Gastrocnemius medialis (tissue), 4 donors: ENCODE results near the gene ARHGAP24.

Experiments used
- POLR2A ChIP-seq, 2 donors: fragments of 450-650 bp; IDR thresholded peaks; one replicate each; pipeline ENCODE4 v1.6.1; 2017; ENCODE audit warnings: antibody characterized with exemption in 2 of 2, mild to moderate bottlenecking in 2 of 2, moderate library complexity in 2 of 2
- TF ChIP-seq, protein P1 (sequence below), 5 experiments: fragments of 450-650 bp in 3 of 5; fragments of 200-600 bp in 2 of 5; sonication (generic) in 2 of 5; IDR thresholded peaks in 4 of 5; conservative IDR thresholded peaks in 1 of 5; 1 replicate in 4 of 5; 2 replicates in 1 of 5; pipeline ENCODE4 v1.5.1; 2016 to 2019; ENCODE audit warnings: antibody characterized with exemption in 5 of 5, mild to moderate bottlenecking in 3 of 5, moderate library complexity in 3 of 5

DNA sequence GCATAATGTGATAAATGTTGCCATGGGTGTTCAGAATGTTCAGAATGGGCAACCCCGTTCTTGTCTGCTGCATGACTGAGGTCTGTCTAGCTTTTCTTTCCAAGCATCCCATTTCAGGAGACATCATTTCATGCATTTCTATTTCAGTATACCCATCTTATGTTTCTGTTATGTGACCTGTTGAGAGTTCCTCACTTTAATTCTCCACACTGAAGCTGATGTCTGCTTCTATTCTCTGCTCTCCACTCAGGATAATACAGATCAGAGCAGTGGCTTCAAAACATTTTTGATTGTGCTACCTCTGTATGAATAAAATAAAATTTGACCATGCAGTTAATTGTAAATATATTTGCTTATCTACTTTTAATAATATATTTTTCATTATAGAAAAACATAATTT is 398.6 kb downstream of the ARHGAP24 start:
- TF ChIP-seq, protein P1, sequence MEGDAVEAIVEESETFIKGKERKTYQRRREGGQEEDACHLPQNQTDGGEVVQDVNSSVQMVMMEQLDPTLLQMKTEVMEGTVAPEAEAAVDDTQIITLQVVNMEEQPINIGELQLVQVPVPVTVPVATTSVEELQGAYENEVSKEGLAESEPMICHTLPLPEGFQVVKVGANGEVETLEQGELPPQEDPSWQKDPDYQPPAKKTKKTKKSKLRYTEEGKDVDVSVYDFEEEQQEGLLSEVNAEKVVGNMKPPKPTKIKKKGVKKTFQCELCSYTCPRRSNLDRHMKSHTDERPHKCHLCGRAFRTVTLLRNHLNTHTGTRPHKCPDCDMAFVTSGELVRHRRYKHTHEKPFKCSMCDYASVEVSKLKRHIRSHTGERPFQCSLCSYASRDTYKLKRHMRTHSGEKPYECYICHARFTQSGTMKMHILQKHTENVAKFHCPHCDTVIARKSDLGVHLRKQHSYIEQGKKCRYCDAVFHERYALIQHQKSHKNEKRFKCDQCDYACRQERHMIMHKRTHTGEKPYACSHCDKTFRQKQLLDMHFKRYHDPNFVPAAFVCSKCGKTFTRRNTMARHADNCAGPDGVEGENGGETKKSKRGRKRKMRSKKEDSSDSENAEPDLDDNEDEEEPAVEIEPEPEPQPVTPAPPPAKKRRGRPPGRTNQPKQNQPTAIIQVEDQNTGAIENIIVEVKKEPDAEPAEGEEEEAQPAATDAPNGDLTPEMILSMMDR (IDR thresholded peaks at IDR 0.05 in 4 of 5, conservative IDR thresholded peaks at IDR 0.05 in 1 of 5) = no peak
- TF ChIP-seq POLR2A (IDR thresholded peaks at IDR 0.05) = no peak
